Kidney (tissue), 14 donors: ENCODE data around the gene ZNF581. TPM values are rescaled to one million over a fixed set of nuclear protein-coding genes. Genes with fewer than 3 reads are reported as not detected.

Experiments
- DNase-seq, 5 donors: peaks; one replicate each; pipeline ENCODE4 v3.0.0-alpha.2; 2013 to 2020
- FAIRE-seq: peaks from 2 replicates; lab custom pipeline; 2012; peaks lifted over from hg19 to GRCh38; lab: Jason Lieb, UNC
- H3K27ac ChIP-seq, 2 donors: one replicate each; pipeline ENCODE4 v1.7.0; 2013; ENCODE audit warnings: low read depth in 2 of 2, low read length in 2 of 2, inconsistent platforms in 1 of 2
- H3K27me3 ChIP-seq: one replicate; pipeline ENCODE4 v1.7.1; 2013; ENCODE audit warnings: low read length, inconsistent platforms; ENCODE audit not compliant: control insufficient read depth, insufficient read depth
- H3K36me3 ChIP-seq, 3 donors: one replicate each; pipeline versions ENCODE4 v1.7.0 to v1.7.1; 2013; ENCODE audit warnings: low read length in 3 of 3, control low read depth in 1 of 3, inconsistent platforms in 1 of 3; ENCODE audit not compliant: insufficient read depth in 3 of 3, control insufficient read depth in 2 of 3
- H3K4me1 ChIP-seq, 3 donors: one replicate each; pipeline versions ENCODE4 v1.7.0 to v1.7.1; 2013; ENCODE audit warnings: low read length in 3 of 3, inconsistent platforms in 1 of 3, low read depth in 1 of 3; ENCODE audit not compliant: control insufficient read depth in 2 of 3, insufficient read depth in 2 of 3
- H3K4me3 ChIP-seq, 3 donors: one replicate each; pipeline versions ENCODE4 v1.7.0 to v1.8.1; 2013; ENCODE audit warnings: low read length in 3 of 3, control low read depth in 1 of 3, inconsistent platforms in 1 of 3
- H3K9ac ChIP-seq, 3 donors: one replicate each; pipeline versions ENCODE4 v1.7.0 to v1.7.1; 2013; ENCODE audit warnings: low read length in 3 of 3, control low read depth in 1 of 3, inconsistent platforms in 1 of 3
- H3K9me3 ChIP-seq, 3 donors: one replicate each; pipeline versions ENCODE4 v1.7.0 to v1.7.1; 2013; ENCODE audit warnings: low read length in 3 of 3, control low read depth in 1 of 3, inconsistent platforms in 1 of 3; ENCODE audit not compliant: control insufficient read depth in 2 of 3, insufficient read depth in 1 of 3
- CTCF ChIP-seq: IDR thresholded peaks from 3 replicates; pipeline ENCODE4 v1.5.1; 2012; ENCODE audit warnings: mild to moderate bottlenecking, moderate library complexity, borderline replicate concordance; ENCODE audit not compliant: insufficient read depth; ENCODE audit errors: extremely low read depth
- intact Hi-C: fragments of 100-400 bp; cut with DNase I; formaldehyde crosslinking; loops from one replicate; pipeline ENCODE4 v1.11.1; 2022
- polyA plus RNA-seq: library from polyadenylated mRNA; stranded (reverse); fragments of 350-450 nt; fragmentation: Illumina TruSeq; extraction: RNeasy Lipid Tissue Mini Kit (QIAGEN cat#74804); gene quantifications from one replicate; pipeline ENCODE4 v1.2.3, GENCODE V29; 2014; ENCODE audit warnings: low read depth, low replicate concordance; ENCODE audit not compliant: insufficient read depth
- total RNA-seq: library from RNA; stranded (reverse); fragmentation: NEBNext Ultra II Directional; extraction: Animal tissue kit (Norgen Biotek cat#: 25700); gene quantifications from one replicate; pipeline ENCODE4 v1.2.1, GENCODE V29; 2021
- donor health status: control.
- donor health status: control.
- donor health status: control.
- donor health status: control.
- donor health status: control.
- donor health status: DM: yes; HTN: yes; CAD: no.
- donor health status: Normal renal cell carcinoma (clear cell type).

ZNF581 gene
- total and polyA plus RNA-seq, 2 donors from 2014 or later: 22.0 to 23.6 TPM

- peak overlapping the region in 2 of 3 donors; percentile 38 to 39 for H3K9ac ChIP-seq
- H3K36me3 ChIP-seq: peaks cover 2 to 15% (median 15%) of the 10 kb centered on the region in 3 donors
- DNase-seq: peak in 1 of 5 donors; percentile 25
- intact Hi-C loops: no loop called here
- peaks cover 0 to 56% (median 45%) of the 10 kb centered on the region in 3 donors for H3K4me1 ChIP-seq
- FAIRE-seq: no peak
- TF ChIP-seq CTCF: no peak
- H3K9me3 ChIP-seq: no peaks in the 10 kb centered on the region
- H3K4me3 ChIP-seq: peak overlapping the region in 2 of 3 donors; percentile 97 to 98
- no peaks in the 10 kb centered on the region for H3K27me3 ChIP-seq
- H3K27ac ChIP-seq: peak overlapping the region in 1 of 2 donors; percentile 57
Measured at GRCh38 chr19:55676889-55677505, 33.5 kb downstream of the ZNF581 start.

GRCh38 chr19:55677572-55678028 is 34.2 kb downstream of the ZNF581 start:
- DNase-seq: peak in 1 of 5 donors; percentile 53
- Histone ChIP-seq H3K27me3 (no peaks in the 10 kb centered on the region), H3K4me1 (peaks cover 0 to 60% (median 49%) of the 10 kb centered on the region in 3 donors), H3K9ac (peak overlapping the region in 1 of 3 donors; percentile 20), H3K36me3 (peaks cover 2 to 17% (median 15%) of the 10 kb centered on the region in 3 donors), H3K9me3 (no peaks in the 10 kb centered on the region), H3K4me3 (peak overlapping the region in 2 of 3 donors; percentile 97 to 98), H3K27ac (peak overlapping the region; percentile 25 to 57)
- intact Hi-C loops: no loop called here
- no peak for TF ChIP-seq CTCF
- no peak for FAIRE-seq

GRCh38 chr19:55678121-55678671 is 34.7 kb downstream of the ZNF581 start:
- H3K4me3 ChIP-seq: peak overlapping the region in 1 of 3 donors; percentile 97
- no peak overlapping the region for H3K27ac ChIP-seq
- intact Hi-C loops: no loop called here
- peak overlapping the region in 1 of 3 donors; percentile 20 for H3K9ac ChIP-seq
- peaks cover 2 to 17% (median 15%) of the 10 kb centered on the region in 3 donors for H3K36me3 ChIP-seq
- DNase-seq (peak in 1 of 5 donors; percentile 78), FAIRE-seq (no peak)
- H3K27me3 ChIP-seq: no peaks in the 10 kb centered on the region
- TF ChIP-seq CTCF: no peak
- H3K4me1 ChIP-seq: peaks cover 0 to 60% (median 52%) of the 10 kb centered on the region in 3 donors
- H3K9me3 ChIP-seq: no peaks in the 10 kb centered on the region
